Endothelial cell (in vitro differentiated cells): Measurements from ENCODE around the gene GPR45. TPM values are rescaled to one million over a fixed set of nuclear protein-coding genes. Genes with fewer than 3 reads are reported as not detected.
A peak's percentile ranks its signal among the peaks of the same experiment; 100 is the strongest.

Source experiments
- DNase-seq: peaks from one replicate; pipeline ENCODE4 v3.0.0; 2021; ENCODE audit warnings: low spot score
- H3K27ac Mint-ChIP-seq: one replicate; pipeline ENCODE4 v1.8.0; 2021; ENCODE audit warnings: mixed read lengths, inconsistent platforms; ENCODE audit not compliant: unreplicated experiment
- H3K27me3 Mint-ChIP-seq: one replicate; pipeline ENCODE4 v1.8.0; 2021; ENCODE audit warnings: mild to moderate bottlenecking, moderate library complexity, mixed read lengths, inconsistent platforms; ENCODE audit not compliant: unreplicated experiment
- H3K36me3 Mint-ChIP-seq: one replicate; pipeline ENCODE4 v1.8.0; 2021; ENCODE audit warnings: mild to moderate bottlenecking, low read depth, mixed read lengths, inconsistent platforms; ENCODE audit not compliant: unreplicated experiment
- H3K4me1 Mint-ChIP-seq: one replicate; pipeline ENCODE4 v1.8.0; 2021; ENCODE audit warnings: mild to moderate bottlenecking, mixed read lengths, inconsistent platforms; ENCODE audit not compliant: unreplicated experiment
- H3K4me3 Mint-ChIP-seq: one replicate; pipeline ENCODE4 v1.8.0; 2021; ENCODE audit warnings: mild to moderate bottlenecking, mixed read lengths, inconsistent platforms; ENCODE audit not compliant: unreplicated experiment
- H3K9me3 Mint-ChIP-seq: one replicate; pipeline ENCODE4 v1.8.0; 2021; ENCODE audit warnings: mixed read lengths, inconsistent platforms; ENCODE audit not compliant: unreplicated experiment
- total RNA-seq: library from RNA; stranded (reverse); fragmentation: NEBNext Ultra II Directional; extraction: Animal tissue kit (Norgen Biotek cat#: 25700); gene quantifications from one replicate; pipeline ENCODE4 v1.2.1, GENCODE V29; 2021; ENCODE audit not compliant: unreplicated experiment
- TF ChIP-seq, protein P1 (sequence below): fragments of 200-600 bp; sonication (generic); IDR thresholded peaks from one replicate; pipeline ENCODE4 v1.5.0; 2021; ENCODE audit warnings: antibody characterized with exemption; ENCODE audit not compliant: unreplicated experiment

Gene GPR45
- total RNA-seq, 1 donor from 2014 or later, result 0.21 TPM

DNA sequence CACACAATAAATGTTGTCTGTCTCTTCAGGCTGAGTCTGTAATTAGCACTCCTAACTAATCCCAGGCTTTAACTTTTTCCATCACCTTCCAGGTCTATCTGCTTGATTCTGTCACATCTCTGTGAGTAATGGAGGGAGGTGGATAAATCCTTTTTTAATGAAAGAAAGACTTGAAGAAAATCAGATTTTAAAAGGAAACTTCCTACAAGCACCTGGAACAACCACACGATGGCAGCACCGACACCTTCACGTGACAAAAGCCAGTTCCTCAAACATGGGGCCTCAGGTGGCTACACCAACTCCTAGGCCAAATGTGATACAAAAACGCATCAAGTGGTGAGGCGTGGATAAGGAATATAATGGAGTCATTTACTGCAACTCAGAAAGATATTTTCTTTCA lies 46.1 kb downstream of the GPR45 start:
- TF ChIP-seq, protein P1, sequence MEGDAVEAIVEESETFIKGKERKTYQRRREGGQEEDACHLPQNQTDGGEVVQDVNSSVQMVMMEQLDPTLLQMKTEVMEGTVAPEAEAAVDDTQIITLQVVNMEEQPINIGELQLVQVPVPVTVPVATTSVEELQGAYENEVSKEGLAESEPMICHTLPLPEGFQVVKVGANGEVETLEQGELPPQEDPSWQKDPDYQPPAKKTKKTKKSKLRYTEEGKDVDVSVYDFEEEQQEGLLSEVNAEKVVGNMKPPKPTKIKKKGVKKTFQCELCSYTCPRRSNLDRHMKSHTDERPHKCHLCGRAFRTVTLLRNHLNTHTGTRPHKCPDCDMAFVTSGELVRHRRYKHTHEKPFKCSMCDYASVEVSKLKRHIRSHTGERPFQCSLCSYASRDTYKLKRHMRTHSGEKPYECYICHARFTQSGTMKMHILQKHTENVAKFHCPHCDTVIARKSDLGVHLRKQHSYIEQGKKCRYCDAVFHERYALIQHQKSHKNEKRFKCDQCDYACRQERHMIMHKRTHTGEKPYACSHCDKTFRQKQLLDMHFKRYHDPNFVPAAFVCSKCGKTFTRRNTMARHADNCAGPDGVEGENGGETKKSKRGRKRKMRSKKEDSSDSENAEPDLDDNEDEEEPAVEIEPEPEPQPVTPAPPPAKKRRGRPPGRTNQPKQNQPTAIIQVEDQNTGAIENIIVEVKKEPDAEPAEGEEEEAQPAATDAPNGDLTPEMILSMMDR, result peak; percentile 66
- no peaks in the 10 kb centered on the region for H3K4me1 Mint-ChIP-seq
- peaks cover 2% of the 10 kb centered on the region for H3K27me3 Mint-ChIP-seq
- no peak overlapping the region for H3K4me3 Mint-ChIP-seq
- peak; percentile 37 for DNase-seq
- no peaks in the 10 kb centered on the region for H3K9me3 Mint-ChIP-seq
- H3K27ac Mint-ChIP-seq, result no peak overlapping the region
- peaks cover 16% of the 10 kb centered on the region for H3K36me3 Mint-ChIP-seq

- H3K9me3 Mint-ChIP-seq, result no peaks in the 10 kb centered on the region
- peaks cover 16% of the 10 kb centered on the region for H3K36me3 Mint-ChIP-seq
- no peak for DNase-seq
- no peaks in the 10 kb centered on the region for H3K4me1 Mint-ChIP-seq
- no peak overlapping the region for H3K4me3 Mint-ChIP-seq
- peaks cover 2% of the 10 kb centered on the region for H3K27me3 Mint-ChIP-seq
- TF ChIP-seq, protein P1, result no peak
- no peak overlapping the region for H3K27ac Mint-ChIP-seq
Observed at GRCh38 chr2:105288133-105288532, 46.6 kb downstream of the GPR45 start.

DNA sequence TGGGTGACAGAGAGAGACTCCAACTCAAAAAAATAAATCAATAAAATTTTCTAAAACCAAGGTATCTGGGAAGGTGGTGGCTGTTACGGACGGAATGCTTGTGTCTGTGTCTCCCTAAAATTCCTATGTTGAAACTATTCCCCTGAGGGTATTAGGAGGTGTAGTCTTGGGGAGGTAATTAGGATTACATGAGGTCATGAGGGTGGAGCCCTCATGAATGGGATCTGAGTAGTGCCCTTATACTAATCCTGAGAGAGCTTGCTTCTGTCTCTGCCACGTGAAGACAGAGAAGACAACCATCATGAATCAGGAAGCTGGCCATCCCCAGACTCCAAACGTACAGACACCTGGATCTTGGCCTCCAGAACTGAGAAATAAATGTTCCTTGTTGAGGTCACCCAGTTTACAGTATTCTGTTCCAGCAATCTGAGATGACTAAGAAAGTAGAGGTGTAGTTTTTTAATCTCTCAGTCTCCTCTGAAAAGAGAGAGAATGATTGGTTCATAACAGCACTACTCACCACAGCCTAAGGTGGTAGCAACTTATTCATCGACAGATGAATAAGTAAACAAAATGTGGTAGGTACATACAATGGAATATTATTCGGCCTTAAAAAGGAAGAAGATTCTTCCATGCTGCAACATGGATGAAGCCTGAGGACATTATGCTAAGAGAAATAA lies 49.6 kb downstream of the GPR45 start:
- no peak for DNase-seq
- H3K4me1 Mint-ChIP-seq, result no peaks in the 10 kb centered on the region
- TF ChIP-seq, protein P1, result no peak
- H3K4me3 Mint-ChIP-seq, result no peak overlapping the region
- no peaks in the 10 kb centered on the region for H3K9me3 Mint-ChIP-seq
- peaks cover 15% of the 10 kb centered on the region for H3K36me3 Mint-ChIP-seq
- no peak overlapping the region for H3K27ac Mint-ChIP-seq
- no peaks in the 10 kb centered on the region for H3K27me3 Mint-ChIP-seq

GRCh38 chr2:105291981-105292380 lies 50.4 kb downstream of the GPR45 start:
- Mint-ChIP-seq H3K27me3 (no peaks in the 10 kb centered on the region), H3K9me3 (no peaks in the 10 kb centered on the region), H3K4me3 (no peak overlapping the region), H3K27ac (no peak overlapping the region), H3K4me1 (no peaks in the 10 kb centered on the region), H3K36me3 (peaks cover 17% of the 10 kb centered on the region)
- TF ChIP-seq, protein P1, result no peak
- no peak for DNase-seq

Other genes starting within 250 kb of the GPR45 start
- gene MRPS9, start 203.7 kb upstream of the GPR45 start, total RNA-seq, result 27.3 TPM
- gene TGFBRAP1, start 88.0 kb downstream of the GPR45 start, total RNA-seq, result 18.8 TPM
- 15.8 TPM for gene C2orf49, start 95.8 kb downstream of the GPR45 start, total RNA-seq
- gene FHL2, start 157.3 kb downstream of the GPR45 start, total RNA-seq, result 18.5 TPM